H1 (cell line): ENCODE data around the gene MAPK8IP1. TPM values are rescaled to one million over a fixed set of nuclear protein-coding genes. Genes with fewer than 3 reads are reported as not detected.

ENCODE experiments used
- SIRT6 ChIP-seq: IDR thresholded peaks from one replicate; pipeline ENCODE4 v1.7.1; 2012; ENCODE audit warnings: low read length, inconsistent platforms
- TEAD4 ChIP-seq: IDR thresholded peaks from 2 replicates; pipeline ENCODE4 v1.6.1; 2012; ENCODE audit warnings: low read depth, low read length, inconsistent platforms, mixed read lengths
- polyA plus RNA-seq, 7 experiments: library from polyadenylated mRNA; depleted of rRNA in 3 of 7; stranded (reverse) in 5 of 7; unstranded in 2 of 7; fragments of >200 nt in 5 of 7; fragments of 200-250 nt in 2 of 7; gene quantifications; 1 replicate in 5 of 7; 2 replicates in 1 of 7; 4 replicates in 1 of 7; pipeline versions ENCODE4 v1.2.1 to v1.2.3, GENCODE V29; 2011 to 2013; ENCODE audit warnings: missing spikeins in 2 of 7, mixed read lengths in 2 of 7
- total RNA-seq: library from RNA; stranded (reverse); fragmentation: NEBNext Ultra II Directional; extraction: Animal tissue kit (Norgen Biotek cat#: 25700); gene quantifications from 2 replicates; pipeline ENCODE4 v1.2.1, GENCODE V29; 2021

The MAPK8IP1 gene
- total and polyA plus RNA-seq, 2 of the 8 experiments (the other 6 are each of a cell fraction or from before 2014, with no cell fraction given): 32.4 to 40.1 TPM

- TF ChIP-seq TEAD4: no peak
- TF ChIP-seq SIRT6: no peak
- TF ChIP-seq, all 59 proteins: peak for 0
Measured at GRCh38 chr11:45858751-45859398, 26.6 kb upstream of the MAPK8IP1 start (continued).
